AG09319 (cell line): ENCODE data around the gene MRGPRE.

Source experiments
- DNase-seq: peaks from one replicate; pipeline ENCODE4 v3.0.0-alpha.2; 2010; ENCODE audit warnings: low read depth; ENCODE audit errors: extremely low read depth
- TF ChIP-seq, protein P1 (sequence below): IDR thresholded peaks from 2 replicates; pipeline ENCODE4 v1.5.1; 2011; ENCODE audit warnings: low read depth, mild to moderate bottlenecking, inconsistent platforms, low read length, moderate library complexity

Gene MRGPRE

DNA sequence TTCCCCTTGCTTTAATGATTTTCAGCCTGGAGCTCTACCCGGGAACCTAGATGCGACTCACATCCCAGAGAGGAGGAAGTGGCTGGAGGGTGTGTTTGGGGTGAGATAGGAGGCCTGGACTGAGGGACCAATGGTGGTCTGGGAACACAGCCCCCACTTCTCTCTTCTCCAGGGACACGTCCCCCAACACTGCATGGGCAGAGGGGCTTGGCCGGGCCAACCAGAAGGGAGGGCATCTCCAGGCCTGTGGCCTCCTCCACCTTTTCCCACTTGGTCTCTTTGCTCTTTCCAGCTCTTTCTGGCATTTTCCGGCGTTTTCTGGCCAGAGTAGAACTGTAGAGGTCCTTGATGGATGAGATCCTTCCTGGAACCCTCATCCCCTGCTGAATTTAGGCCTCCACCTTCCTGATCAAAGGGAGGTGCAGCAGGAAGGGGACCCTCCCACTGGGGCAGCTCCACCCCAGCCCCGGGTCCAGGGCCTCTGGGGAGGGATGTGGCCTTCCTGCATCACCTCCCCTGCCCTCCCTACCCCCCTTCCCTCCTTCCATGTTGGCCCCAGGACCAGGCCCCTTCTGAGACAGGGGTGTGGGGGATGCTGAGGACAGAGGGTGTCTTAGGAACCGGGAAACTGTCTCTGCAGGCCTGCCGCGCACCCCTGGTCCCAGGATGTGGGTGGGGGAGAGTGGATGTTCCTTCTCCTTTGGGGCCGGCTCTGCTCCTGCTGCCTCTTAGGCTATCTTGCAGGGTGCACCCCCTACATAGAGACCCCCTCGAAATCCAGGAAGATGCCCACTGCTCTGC lies 38.0 kb downstream of the MRGPRE start:
- DNase-seq = no peak
- TF ChIP-seq, protein P1, sequence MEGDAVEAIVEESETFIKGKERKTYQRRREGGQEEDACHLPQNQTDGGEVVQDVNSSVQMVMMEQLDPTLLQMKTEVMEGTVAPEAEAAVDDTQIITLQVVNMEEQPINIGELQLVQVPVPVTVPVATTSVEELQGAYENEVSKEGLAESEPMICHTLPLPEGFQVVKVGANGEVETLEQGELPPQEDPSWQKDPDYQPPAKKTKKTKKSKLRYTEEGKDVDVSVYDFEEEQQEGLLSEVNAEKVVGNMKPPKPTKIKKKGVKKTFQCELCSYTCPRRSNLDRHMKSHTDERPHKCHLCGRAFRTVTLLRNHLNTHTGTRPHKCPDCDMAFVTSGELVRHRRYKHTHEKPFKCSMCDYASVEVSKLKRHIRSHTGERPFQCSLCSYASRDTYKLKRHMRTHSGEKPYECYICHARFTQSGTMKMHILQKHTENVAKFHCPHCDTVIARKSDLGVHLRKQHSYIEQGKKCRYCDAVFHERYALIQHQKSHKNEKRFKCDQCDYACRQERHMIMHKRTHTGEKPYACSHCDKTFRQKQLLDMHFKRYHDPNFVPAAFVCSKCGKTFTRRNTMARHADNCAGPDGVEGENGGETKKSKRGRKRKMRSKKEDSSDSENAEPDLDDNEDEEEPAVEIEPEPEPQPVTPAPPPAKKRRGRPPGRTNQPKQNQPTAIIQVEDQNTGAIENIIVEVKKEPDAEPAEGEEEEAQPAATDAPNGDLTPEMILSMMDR = no peak

DNA sequence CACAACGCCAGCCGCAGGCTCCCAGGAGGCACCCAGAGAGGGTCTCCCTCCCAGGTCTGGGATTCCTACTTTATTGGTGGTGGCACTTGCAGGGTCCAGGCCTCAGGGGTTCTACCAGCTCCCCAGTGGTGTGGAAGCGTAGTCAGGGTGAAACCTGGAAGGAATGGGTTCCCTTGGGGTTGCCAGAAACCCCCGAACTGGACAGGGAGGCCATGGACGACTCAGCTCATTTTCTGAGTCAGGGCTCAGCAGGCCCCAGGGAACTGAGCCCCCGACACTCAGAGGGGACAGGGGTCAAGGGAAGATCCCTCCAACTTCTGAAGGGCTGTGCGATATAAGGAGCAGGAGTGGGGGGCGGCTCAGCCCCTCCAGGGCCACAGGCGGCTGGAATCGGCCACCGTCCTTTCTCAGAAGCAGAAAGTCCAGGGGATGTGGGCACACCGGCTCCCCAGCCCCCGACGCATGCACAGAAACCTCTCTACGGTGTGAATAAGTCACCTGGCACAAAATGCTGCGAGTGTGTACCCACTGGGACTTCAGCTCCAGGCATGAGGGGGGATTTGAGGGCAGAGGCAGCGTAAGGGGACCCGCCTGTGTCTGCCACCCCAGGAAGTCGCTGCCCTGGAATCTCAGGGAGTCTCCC lies 38.7 kb downstream of the MRGPRE start:
- no peak for DNase-seq
- TF ChIP-seq, protein P1 = no peak

DNA sequence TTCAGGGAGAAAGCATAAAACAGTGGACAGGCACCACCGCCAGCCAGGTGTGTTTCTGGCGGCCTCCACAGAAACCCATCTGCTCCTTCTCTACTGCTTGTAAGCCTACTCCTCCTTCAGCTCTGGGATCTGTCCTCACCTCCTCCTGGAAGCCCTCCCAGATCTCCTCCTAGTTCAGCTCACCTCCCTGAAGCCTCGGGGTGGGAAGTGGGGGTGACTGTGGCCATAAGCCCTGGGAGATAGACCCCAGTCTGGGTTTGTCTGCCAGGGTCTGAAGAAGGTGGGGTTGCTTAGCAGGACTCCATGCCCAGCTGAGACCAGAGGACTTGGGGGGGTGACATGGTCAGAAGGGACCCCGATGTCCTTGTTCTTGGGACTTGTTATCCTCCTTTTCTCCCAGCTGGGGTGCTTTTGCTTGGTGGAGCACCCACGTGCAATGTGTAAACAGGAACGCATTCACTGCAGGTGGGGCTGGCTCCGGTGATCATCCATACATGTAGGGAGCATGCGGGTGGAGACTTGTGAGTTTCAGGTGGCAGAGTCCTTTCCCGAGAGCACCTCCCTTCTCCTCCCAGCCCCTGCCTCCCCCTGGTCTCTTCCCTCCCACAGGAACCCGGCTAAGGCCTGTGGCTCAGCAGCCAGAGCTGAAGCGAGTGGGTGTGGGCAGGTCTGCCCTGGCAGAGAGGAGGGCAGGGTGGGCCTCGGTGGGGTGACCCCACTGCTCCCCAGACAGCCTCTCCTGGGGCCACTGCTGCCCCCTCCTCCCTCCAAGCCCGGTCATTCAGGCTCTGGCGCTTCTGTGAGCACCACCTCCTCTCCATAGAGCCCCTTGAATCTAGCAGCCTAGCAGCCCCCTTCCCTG lies 39.5 kb downstream of the MRGPRE start:
- DNase-seq = no peak
- TF ChIP-seq, protein P1 = no peak

DNA sequence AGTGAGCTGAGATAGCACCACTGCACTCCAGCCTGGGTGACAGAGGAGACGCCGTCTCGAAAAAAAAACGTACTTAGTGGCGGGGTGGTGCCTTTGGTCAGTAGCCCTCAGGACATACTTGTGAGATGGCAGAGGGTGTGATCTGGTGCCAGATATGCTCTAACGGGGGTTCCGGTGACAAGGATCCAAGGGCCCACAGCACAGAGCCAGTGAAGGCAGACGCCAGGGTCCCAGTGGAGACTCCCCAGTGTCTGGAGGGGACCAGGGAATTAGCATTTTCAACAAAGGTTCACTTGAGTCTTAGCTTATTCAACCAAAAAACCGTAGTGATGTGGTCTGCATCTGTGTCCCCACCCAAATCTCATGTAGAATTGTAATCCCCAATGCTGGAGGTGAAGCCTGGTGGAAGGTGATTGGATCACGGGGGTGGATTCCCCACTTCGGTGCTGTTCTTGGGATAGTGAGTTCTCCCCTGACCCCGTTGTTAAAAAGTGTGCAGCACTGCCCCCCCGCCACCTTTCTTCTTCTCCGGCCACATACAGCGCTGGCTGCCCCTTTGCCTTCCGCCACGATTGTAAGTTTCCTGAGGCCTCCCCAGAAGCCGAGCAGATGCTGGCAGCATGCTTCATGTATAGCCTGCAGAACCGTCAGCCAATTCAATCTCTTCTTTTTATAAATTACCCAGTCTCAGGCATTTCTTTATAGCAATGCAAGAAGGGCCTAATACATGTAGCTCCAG lies 40.5 kb downstream of the MRGPRE start:
- DNase-seq = no peak
- TF ChIP-seq, protein P1 = no peak

DNA sequence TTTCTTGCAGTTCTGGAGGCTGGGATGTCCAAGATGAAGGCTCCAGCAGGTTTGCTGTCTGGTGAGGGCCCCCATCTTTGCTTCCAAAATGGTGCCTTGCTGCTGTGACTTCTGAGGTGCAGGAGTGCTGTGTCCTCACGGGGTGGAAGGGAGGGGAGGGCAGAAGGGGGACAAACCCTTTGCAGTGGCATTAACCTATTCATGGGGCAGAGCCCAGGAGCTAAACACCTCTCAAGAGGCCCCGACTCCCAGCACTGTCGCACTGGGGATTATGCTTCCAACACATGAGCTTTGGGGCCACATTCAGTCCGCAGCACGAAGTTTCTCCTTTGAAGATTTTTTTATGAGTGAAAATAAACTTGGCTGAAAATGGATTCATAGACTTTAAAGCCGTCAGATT lies 41.6 kb downstream of the MRGPRE start:
- TF ChIP-seq, protein P1 = no peak
- no peak for DNase-seq

DNA sequence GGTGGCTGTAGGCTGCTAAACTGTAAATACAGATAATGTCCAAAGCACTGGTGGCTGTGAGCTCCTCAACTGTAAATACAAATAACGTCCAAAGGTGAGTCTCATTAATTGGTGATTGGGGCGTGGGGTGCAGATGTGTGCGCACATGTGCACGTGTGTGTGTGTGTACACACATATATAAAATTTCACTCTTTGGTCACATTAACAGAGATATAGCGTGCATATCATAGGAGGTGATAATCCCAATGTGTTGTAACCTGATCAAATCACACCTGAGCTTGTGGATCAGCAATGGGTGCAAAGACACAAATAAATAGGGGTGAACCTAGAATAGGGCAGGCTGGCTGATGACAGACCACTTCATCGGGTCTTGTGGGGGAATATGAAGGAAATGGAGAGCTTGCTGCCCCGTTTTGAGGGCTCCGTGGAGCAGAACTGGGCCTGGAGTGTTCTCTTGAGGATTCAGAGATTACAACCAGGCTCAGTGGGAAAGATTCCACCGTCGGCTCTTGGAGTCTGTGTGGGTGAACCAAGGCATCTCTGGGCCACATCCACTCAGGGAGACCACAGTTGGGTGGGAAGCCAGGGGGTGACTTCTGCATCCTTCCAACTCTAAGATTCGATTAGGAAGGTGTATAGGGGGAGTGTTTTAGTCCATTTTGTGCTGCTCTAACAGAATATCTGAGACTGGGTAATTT lies 42.2 kb downstream of the MRGPRE start:
- DNase-seq = no peak
- TF ChIP-seq, protein P1 = no peak
